HG03064 (cell line): ENCODE results near the gene GAS1.

Experiments used
- ATAC-seq: cut with Tn5 transposase; IDR thresholded peaks from one replicate; pipeline ENCODE4 v1.9.1; 2021; ENCODE audit warnings: low read depth; ENCODE audit not compliant: unreplicated experiment

The GAS1 gene

DNA sequence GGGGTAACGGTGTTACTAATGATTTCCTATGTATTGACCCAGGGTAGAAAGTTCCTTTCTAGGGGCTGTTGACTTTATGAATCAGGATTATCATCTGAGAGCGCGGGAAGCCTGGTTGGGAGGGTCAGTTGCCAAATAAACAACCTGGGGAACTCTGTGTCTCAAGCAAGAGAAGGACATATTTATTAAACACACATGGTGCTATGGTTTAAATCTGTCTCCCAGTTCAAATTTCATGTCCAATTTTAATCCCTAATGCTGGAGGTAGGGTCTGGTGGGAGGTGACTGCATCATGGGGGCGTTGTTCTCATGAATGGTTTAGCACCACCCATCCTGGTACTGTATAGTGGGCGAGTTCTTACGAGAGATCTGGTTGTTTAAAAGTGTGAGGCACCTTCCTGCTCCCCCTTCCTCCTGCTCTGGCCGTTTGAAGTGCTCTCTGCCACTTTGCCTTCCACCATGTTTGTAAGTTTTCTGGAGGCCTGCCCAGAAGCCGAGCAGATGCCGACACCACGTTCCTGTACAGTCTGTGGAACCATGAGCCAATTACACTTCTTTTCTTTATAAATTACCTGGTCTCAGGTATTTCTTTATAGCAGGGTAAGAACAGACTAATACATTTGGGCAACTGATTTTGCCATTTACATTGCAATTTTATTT lies 19.7 kb upstream of the GAS1 start:
- ATAC-seq = no peak

DNA sequence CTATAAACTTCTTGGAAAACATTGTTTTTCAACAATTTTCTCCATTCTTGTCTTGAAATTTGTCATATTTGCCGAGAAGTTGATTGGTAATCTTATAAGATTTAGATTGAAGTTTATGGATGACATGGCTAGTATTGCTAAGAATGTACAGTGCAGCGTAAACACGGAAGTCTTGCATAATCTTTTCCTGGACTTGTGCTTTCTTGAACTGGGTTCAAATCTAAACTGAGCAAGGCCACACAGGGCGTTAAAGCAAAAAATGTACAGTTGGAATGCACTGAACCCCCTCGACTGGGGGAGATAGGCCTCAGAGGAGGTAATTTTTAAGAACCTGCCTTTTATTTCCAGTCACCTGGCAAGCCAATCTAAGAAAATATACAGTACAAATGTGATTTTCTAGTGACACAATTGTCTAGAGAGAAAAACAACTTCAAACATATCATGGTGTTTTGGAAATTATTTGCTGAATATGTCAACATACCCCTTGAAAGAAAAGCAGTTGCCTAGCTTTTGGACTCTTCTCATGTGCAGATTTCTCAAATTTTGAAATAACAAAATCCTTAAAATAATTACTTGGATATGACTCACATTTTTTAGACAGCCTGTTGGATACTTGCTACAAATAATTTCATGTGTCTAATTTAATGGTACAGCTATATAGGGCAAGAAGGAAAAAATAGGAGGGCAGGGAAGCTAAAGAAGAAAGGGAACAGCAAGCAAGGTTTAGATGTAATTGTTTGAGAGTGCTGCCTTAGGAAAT lies 18.5 kb upstream of the GAS1 start:
- ATAC-seq = no peak

DNA sequence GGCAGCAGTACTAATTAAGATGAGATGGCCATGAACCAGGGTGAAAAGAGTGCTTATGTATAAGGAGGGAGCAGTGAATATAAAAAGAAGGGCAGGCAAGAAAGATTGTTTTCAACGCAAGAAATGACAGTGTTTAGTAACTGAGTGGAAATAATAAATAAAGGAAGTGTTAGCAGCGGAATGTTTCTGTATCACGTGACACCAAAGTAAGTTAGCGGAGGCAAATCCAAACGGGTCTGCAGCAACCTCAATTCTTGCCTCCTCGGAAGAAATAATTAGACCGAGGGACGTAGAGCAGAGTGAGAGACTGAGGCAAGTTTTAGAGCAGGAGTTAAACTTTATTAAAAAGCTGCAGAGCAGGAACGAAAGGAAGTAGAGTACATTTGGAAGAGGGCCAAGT lies 15.4 kb upstream of the GAS1 start:
- ATAC-seq = no peak

DNA sequence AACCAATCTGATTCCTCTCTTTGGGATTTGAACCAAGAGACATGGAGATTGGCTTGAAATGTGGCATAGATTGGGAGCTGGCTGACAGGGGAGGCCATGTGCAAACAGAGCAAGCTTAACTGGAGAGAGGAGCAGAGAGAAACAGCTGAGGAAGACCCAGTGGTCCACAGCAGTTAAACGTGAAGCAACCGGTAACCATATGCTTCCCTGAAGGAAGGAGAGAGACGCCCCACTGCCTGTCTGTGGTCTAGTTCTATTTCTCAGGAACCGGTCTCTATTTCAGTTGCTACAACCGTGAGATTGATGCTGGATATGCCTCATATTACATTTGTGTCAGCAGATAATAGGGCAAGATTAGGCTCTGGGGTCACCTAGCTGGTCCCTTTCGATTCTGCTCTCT lies 13.6 kb upstream of the GAS1 start:
- no peak for ATAC-seq

DNA sequence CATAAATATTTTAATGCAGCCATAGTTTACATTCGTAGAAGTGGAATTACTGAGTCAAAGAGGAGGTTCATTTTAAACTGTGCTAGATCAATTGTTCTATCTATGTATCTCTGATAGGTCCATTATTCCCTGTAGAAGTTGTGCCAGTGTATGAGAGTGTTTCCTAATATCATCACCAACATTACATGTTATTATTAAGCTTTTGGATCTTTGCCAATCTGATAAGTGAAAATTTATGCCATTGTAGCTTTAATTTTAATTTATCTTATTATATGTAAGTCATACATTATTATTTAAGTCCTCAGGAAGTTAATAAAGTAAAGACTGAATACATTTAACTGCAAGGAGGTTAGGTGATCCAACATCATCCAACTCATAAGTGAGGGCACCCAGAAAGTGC lies 10.9 kb upstream of the GAS1 start:
- no peak for ATAC-seq

DNA sequence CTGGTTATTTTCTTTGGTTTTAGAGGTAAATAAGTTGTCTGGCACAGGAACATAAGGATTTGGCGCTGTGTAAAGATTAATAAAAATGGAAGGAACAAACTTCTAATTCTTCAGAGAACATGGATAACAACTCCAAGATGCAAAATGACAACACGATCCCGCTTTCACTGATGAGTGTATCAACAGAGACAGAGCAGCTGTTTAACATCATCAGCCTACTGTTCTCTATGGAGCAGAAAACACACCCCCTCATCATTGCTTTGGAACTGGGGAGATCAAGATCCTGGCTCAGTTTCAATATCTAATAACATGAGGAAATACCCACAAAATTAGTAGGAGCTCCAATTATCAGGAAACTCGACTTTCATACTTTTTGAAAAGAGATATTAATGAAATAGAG lies 8.3 kb upstream of the GAS1 start:
- no peak for ATAC-seq

DNA sequence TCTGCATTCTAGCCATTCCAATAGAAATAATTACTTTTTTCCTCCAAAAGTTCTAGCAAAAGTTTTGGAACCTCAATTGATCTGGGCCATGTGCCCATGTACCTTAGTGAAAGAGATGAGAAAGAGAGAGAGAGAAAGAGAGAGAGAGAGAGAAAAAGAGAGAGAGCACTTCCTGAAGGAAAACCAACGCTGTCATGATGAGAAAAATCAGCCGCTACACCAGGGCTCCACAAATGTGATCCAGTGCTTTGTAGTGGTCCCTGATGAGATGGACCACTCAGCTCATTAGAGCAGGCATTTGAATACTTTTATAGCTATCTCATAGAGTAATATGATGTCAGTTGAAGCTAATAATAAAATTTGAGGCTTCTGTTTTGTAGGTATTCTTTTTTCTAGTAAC lies 7.7 kb upstream of the GAS1 start:
- ATAC-seq = no peak

DNA sequence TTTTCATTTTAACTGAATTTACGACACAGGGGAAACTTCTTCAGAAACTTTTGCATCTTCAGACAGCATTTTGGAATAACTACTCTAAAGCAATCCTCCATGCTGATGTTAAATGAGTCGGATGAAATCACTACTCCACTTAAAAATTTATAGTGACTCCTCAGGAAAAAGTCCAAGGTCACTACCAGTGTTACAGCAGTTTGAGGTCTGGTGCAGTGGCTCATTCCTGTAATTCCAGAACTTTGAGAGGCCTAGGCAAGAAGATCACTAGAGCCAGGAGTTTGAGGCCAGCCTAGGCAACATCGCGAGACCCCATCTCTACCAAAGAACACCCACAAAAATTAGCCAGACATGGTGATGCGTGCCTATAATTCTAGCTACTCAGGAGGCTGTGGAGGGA lies 5.9 kb upstream of the GAS1 start:
- ATAC-seq = no peak

DNA sequence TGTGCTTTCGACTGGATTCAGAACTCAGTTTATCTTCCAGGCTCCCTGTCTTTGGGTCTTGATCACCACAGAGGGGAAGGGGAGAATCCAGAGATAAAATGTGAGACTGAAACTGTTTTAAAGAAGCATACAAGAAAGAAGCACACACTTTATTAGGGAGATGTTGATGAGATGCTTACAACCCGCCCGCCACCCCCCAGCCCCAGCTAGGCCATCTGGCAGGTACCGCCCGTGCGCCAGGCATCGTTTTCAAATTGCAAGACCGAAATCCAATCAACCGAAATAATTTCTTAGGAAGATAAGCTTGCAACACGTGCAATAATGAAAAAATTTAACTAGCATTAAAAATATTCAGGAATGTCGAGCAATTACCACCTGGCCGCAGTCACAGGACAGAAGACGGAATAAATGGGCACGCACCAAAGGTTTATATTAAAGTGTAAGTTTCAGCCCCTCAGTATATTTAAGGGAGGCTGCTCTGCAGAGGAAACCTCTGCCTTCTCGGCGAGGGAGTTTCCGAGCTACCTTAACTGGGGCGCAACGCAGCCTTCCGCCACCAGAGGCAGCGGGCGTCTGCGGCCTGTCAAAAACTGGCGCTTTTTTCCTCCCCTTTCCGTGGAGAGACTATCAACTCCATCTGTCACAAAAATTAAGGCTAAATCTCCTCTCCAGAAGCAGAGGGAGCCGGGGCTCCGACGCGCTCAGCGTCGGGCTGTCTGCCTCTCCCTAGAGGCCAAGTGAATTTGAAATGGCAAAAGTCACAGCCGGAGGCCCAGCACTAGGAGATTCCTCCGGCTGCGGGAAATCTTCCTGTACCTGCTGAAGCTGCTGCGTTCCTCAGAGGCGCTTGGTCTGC lies 996 bp upstream of the GAS1 start:
- peak; percentile 55 for ATAC-seq

DNA sequence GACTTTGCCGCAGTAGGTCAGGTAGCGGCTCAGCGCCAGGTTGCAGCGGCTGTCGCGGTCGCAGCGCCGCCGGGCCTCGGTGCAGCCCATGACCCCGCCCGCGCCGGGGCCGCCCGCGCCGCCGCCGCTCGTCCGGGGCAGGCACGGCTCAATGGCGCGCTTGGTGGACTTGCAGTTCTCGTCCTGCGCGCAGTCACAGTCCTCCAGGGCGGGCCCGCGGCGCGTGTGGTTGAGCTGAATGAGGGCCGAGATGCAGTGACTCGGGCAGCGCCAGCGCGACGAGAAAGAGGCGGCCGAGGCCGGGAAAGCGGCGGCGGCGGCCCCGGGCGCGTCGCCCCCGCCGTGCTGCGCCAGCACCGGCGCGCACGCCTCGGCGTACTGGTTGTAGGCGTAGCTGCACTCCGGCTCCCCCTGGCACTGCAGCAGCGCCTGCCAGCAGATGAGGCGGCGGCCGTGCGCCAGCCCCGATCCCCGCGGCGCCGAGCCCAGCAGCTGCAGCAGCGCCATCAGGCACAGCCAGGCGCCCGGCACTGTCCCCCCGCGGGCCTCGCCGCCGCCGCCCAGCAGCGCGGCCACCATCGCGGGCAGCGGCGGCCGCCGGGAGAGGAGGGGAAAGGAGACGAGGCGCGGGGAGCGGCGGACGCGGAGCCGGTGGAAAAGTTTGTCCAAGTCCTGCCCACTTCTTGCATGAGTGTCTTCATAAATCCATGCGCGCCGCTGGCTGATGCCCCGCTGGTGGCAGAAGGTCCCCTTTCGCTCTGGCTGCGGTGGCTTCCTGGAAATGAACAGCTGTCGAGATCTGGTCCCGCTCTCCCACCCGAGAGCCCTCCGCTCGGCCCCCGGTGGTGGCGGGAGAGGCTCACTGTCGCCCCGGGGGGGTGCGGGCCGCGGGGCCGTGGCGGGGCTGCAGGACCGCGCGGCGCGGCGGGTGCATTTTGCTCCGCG lies 833 bp downstream of the GAS1 start:
- ATAC-seq = peak; percentile 40

DNA sequence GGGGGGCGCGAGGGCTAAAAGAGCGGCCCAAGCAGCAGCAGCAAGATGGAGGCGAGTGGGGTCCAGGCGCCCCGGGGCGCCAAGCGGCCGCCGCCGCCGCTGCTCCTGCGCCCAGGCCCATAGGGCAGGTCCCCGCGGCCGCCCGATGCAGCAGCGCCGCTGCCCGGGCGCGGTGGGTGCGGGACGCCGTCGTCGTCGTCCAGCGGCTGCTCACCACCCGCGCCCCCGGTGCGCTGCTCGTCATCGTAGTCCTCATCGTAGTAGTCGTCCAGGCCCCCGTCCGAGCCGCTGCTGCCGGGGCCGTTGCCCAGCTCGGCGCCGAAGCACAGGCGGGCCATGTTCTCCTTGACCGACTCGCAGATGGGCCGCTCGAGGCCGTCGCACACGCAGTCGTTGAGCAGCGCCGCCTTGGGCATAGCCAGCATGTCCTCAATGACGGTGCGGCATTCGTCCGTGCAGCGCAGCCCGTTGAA lies 1.5 kb downstream of the GAS1 start:
- ATAC-seq = peak; percentile 10

DNA sequence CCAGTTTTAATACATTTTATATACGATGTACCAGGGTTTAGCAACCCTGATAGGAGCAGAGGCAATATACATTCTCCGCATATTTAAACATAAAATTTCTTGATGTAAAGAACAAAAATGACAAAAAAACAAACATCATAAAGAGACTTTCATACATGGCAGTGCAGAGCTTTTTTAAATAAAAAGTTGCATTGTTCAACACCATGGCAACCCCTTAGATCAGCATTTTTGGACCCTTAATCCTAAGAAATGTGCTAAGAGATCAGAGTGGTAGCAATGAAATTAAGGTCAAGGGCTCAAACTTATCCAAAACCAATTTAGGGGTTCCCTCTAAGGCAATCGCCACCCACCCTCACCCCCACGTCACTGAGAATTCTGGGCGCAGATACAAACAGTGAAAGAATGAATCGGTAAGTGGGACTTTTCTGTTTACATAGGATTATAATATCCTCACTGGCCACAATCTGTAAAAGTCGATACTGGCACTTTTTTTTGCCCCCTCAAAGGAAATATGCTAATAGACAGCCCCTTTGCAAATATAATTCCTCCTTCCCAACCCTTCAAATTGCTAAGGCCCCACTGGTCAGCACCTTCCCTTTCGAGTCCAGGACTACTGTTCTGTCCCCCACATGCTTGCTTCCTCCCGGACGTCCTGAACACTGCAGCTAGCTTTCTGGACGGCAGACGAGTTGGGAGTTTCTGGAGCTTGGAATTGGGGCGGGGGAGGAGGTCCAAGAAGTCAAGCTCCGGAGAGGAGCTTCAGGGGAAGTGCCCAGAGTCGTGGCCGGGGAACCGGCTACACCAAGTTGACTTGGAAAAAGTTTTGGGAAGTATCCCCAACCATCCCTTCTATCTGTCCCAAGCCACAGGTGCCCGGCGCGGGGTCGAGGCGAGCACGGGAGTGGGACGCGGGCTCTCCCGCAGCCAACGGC lies 2.2 kb downstream of the GAS1 start:
- ATAC-seq = no peak

DNA sequence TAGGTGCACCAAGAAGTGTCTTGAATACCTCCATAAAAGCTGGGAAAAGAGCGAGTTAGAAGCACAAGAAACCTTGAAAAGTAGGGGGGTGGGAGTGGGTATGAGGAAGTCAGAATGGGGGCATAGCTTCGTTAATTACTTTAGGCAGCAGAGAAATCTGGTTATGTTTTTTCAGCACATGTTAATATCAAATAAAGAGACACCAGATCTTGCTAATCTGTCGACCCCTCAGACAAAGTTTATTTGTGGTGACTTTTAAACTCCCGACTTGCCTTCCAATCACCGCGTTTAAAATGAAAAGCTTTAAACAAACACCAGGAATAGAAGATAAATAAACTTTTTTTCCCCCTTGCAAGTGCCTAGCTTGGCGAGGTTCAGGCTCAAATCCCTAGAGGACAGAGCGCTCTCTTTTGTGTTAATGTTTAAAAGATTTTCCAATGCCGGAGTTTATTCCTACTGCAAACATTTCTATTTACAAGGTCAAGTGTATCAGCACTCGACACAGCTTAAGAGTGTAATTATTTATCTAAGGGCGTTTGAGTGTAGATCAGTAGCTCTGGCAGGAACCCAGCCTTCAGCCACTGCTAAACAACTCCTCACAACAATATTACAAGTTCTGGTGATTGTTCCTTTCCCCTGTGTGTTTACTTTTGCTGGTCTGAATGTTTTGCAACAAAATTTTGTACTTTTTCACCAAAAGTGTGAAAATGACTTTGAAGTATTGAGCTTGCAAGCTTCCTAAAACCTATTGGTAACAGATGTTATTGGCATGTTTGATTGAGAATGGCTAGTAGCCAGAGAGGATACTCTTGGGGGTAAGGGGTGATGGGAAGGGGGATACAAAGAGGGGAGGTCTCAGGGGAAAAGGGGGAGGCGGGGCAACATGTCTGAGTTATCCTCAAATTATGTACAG lies 3.8 kb downstream of the GAS1 start:
- ATAC-seq = no peak

DNA sequence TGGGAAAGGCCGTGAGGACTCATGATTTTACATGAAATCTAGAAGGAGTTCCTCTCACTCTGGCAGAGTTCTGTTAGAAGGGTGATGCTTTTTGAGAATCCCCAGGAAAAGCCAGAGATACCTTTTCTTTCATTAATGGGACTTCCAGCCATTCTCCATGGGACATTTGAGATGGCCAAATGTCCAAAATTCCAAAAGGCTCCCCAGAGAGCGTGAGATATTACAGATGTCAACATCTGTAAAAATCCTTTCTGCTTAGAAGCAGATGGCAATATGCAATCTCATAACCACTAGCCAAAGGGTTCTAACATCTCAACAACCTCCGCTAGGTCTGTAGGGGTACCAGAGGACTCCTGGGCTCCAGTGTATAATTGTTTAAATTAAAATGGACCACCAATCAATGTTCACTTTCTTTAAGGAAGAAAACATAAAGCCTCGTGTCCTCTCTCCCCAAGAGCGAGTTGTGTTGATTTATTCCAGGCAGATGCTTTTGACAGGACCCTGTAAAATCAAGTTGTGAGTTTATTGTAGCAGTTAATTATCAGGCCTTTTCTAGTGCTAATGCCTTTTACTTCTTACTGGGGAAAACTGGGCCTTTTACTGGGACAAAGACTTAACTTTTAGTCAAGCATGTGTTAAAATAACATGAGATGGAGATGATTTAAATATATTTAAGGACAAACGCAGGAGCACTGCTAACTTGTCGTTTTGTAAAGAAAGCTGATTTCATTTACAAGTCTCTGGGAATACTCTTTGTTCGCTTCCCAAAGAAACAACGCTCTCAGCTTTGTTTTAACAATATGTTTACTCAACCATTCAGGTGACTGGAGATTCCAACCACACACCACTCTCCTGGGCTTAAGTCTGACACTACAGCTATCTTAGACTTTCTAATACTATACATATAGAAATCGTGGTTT lies 4.8 kb downstream of the GAS1 start:
- no peak for ATAC-seq

DNA sequence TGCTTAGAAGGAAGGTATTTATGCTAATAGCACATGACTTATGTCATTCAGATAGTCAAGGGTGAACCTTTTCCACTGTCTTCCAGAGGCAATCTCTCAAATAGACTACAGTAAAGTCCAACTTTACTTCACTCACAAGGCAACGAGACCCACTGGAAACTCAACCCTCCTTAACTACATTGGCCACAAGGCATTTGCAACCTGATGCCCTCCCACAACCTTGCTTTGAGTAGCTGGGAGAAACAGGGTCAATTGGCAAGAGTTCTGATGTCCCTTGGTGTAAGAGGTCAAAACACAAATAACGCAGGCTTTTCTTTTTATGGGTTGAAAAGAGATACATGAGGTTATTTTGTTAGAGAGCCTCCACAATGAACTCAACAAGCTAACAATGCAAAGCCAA lies 6.1 kb downstream of the GAS1 start:
- ATAC-seq = no peak

DNA sequence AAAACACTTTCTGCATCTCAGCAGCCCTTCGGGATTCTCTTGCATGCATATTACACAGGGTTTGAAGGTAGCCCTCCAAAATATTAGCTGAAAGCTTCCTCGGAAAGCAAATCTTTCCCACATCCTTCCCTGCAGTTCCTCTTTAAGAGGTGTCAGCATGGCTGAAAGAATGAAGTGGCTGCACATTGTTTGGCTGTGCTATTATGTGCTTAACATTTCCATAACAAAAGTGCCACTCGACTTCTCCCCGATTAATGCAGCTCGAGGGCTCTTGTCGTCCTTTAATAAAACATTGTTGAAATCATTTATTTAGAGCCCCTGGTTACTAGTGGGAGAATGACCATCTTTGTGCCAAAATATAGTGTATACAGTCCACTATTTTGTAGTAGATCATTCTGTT lies 6.5 kb downstream of the GAS1 start:
- no peak for ATAC-seq

DNA sequence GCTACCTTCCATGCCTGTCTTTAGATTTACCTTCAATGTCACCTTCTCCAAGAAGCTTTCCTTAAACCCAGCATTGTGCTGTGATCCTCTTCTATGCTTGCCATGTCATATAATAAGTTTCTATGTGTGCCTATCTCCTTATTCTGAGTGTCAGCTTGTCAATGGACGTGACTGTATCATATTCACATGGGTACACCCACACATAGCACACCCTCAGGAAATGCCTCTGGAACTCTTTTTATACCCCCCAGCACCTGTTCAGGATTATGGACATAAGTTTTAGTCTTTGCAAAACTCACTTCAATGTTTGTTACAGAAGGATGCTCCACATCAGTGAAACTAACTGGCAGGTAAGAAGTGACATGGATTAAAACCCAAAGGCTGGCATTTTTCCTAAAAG lies 7.4 kb downstream of the GAS1 start:
- no peak for ATAC-seq
